Activated T-helper 1 cell treated with anti-CD3 and anti-CD28 coated beads, Interleukin-12 subunit alpha, Interleukin-12 subunit beta, Interleukin-2, Interleukin-4 antibody, amounts not matched to agents 30 ng/mL and 10 ng/mL and 1 ng/mL, durations not matched to agents 14 hours and 24 hours and 36 hours (primary cell): ENCODE data around the gene LMCD1. TPM values are rescaled to one million over a fixed set of nuclear protein-coding genes. Genes with fewer than 3 reads are reported as not detected.

Experiments
- DNase-seq: peaks from one replicate; pipeline ENCODE4 v3.0.0; 2021; ENCODE audit warnings: low spot score
- H3K27ac Mint-ChIP-seq: one replicate; pipeline ENCODE4 v1.8.0; 2021; ENCODE audit warnings: mild to moderate bottlenecking, mixed read lengths
- H3K27me3 Mint-ChIP-seq: one replicate; pipeline ENCODE4 v1.8.0; 2022; ENCODE audit warnings: mild to moderate bottlenecking, moderate library complexity, mixed read lengths; ENCODE audit not compliant: insufficient read depth
- H3K36me3 Mint-ChIP-seq: one replicate; pipeline ENCODE4 v1.8.0; 2021; ENCODE audit warnings: low read depth, mixed read lengths
- H3K4me1 Mint-ChIP-seq: one replicate; pipeline ENCODE4 v1.8.0; 2021; ENCODE audit warnings: low read depth, mixed read lengths
- H3K4me3 Mint-ChIP-seq: one replicate; pipeline ENCODE4 v1.8.0; 2021; ENCODE audit warnings: mild to moderate bottlenecking, moderate library complexity, mixed read lengths
- H3K9me3 Mint-ChIP-seq: one replicate; pipeline ENCODE4 v1.8.0; 2021; ENCODE audit warnings: mixed read lengths
- intact Hi-C: fragments of 100-400 bp; cut with micrococcal nuclease; formaldehyde crosslinking; loops from one replicate; pipeline ENCODE4 v1.15.1; 2024
- total RNA-seq: library from RNA; stranded (reverse); gene quantifications from 2 replicates; pipeline ENCODE4 v1.2.3, GENCODE V29; 2022

The LMCD1 gene
- total RNA-seq, 1 donor from 2014 or later, result 0.52 TPM

DNA sequence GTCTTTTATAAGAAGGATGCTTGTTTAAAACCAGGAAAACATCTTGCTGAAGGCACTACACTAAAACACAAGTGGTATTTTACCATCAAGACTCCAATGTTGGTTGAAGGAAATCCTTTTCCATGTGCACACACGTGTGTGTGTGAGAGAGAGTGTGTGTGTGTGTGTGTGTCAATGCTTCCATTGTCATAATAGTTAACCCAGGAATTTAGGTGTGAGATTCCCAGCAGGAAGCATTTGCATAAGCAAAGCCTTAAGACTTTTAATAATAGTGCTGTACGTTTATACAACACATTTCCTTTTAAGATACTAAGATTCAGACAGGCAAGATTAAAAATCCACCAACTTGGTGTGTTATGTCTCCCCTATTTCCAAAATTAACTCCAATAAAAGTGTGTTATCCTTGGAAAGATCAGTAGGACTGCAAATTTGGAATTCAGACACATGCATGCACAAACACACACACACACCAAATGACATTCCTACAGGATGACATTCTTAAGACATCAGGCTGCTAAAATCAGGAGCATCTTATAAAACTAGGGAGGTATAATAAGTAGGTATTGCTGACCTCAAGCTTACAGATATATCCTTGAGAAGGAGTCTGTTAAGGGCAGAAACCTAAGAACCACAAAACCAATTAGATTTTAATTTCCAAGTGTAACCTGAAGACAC, 18.3 kb downstream of the LMCD1 start:
- Mint-ChIP-seq H3K4me3 (no peak overlapping the region), H3K27me3 (no peaks in the 10 kb centered on the region), H3K9me3 (no peaks in the 10 kb centered on the region), H3K36me3 (no peaks in the 10 kb centered on the region), H3K27ac (no peak overlapping the region), H3K4me1 (no peaks in the 10 kb centered on the region)
- DNase-seq, result no peak
- intact Hi-C loops, result no loop called here

GRCh38 chr3:8520816-8521403, 19.3 kb downstream of the LMCD1 start:
- intact Hi-C loops, result no loop called here
- Mint-ChIP-seq H3K9me3 (no peaks in the 10 kb centered on the region), H3K27me3 (no peaks in the 10 kb centered on the region), H3K4me3 (no peak overlapping the region), H3K4me1 (no peaks in the 10 kb centered on the region), H3K27ac (no peak overlapping the region), H3K36me3 (no peaks in the 10 kb centered on the region)
- DNase-seq, result no peak

DNA sequence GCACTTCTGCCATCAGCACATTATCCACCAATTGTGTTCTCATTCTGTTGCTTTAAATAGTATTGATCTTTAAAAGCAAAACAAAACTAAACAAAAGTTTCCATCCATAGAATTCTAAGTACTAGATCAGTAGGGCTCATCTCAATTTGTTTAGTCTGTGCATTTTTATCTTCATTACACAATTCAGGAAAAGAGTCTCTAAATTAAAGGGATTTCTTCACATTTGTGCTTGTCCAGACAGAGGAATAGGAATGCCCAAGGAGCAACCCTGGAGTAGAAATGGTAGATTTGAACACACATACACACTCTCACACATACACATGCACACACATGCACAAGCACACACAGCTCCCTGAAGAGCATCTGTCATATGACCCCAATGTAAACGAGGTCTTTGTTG, 21.4 kb downstream of the LMCD1 start:
- Mint-ChIP-seq H3K4me1 (no peaks in the 10 kb centered on the region), H3K27ac (no peak overlapping the region), H3K9me3 (no peaks in the 10 kb centered on the region), H3K36me3 (no peaks in the 10 kb centered on the region), H3K27me3 (no peaks in the 10 kb centered on the region), H3K4me3 (no peak overlapping the region)
- intact Hi-C loops, result no loop called here
- DNase-seq, result no peak

DNA sequence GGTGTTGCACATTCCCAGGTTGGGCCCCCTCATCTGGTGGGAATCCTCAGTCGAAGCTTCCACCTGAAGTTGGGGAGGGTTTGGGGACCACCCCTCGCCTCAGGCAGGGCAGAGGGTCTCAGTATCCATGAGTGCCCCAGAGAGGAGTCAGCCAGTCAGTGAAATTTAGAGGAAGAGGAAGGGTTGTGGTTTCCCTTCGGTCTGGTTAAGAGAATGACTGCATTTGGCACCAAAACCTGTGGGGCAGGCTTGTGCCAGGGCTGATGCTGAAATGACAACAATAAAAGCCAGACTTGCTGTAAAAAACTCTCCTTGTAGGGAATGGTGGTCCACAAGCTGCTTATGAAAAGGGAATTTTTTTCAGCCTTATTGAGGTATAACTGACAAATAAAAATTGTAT, 22.6 kb downstream of the LMCD1 start:
- no peaks in the 10 kb centered on the region for H3K9me3 Mint-ChIP-seq

DNA sequence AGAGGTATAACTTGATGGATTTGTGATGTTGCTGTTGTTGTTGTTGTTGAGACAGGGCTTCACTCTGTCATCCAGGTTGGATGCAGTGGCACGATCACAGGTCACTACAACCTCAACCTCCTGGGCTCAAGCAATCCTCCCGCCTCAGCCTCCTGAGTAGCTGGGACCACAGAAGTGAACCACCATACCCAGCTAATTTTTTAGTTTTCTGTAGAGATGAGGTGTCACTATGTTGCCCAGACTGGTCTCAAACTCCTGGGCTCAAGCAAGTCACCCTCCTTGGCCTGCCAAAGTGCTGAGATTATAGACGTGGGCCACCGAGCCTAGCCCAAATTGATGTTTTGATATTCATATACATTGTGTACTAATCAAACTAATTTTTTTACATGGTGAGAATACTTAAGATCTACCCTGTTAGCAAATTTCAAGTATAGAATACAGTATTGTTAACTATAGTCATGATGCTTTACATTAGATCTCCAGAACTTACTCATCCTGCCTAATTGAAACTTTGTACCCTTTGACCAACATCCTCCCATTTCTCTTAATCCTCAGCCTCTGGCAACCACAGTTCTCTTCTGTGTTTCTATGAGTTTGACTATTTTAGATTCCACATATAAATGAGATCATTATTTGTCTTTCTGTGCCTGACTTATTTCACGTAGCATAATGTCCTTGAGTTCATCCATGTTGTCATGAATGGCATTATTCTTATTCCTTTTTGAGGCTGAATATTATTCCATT, 23.2 kb downstream of the LMCD1 start:
- Mint-ChIP-seq H3K9me3 (no peaks in the 10 kb centered on the region), H3K27ac (no peak overlapping the region), H3K27me3 (no peaks in the 10 kb centered on the region), H3K4me3 (no peak overlapping the region), H3K4me1 (no peaks in the 10 kb centered on the region), H3K36me3 (no peaks in the 10 kb centered on the region)
- DNase-seq, result no peak
- intact Hi-C loops, result no loop called here

More for the DNA sequence above, 22.6 kb downstream of the LMCD1 start:
- no peak for DNase-seq
- H3K36me3 Mint-ChIP-seq, result no peaks in the 10 kb centered on the region
- no peaks in the 10 kb centered on the region for H3K27me3 Mint-ChIP-seq
- no peak overlapping the region for H3K27ac Mint-ChIP-seq
- intact Hi-C loops, result no loop called here
- no peaks in the 10 kb centered on the region for H3K4me1 Mint-ChIP-seq
- no peak overlapping the region for H3K4me3 Mint-ChIP-seq

DNA sequence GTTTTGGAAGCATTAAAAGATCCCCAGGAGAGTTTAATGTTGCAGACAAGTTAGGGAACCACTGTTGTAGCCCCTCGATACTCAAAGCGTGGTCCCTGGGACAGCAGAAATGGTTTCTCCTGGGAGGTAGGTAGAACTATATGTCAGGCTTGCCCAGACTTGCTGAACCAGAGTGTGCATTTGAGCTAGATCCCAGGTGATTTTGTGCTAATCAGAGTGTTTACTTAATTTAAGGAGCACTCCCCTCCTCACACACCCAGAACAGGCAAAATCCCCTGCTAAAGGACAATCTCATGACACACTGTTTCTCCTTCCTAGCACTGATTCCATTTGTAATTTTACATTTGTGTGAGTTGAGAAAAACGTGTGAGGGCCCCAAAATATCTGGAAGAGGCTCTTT, 24.3 kb downstream of the LMCD1 start:
- Mint-ChIP-seq H3K27me3 (no peaks in the 10 kb centered on the region), H3K4me1 (no peaks in the 10 kb centered on the region), H3K9me3 (no peaks in the 10 kb centered on the region), H3K36me3 (no peaks in the 10 kb centered on the region), H3K4me3 (no peak overlapping the region), H3K27ac (no peak overlapping the region)
- intact Hi-C loops, result no loop called here
- no peak for DNase-seq

- H3K36me3 Mint-ChIP-seq, result no peaks in the 10 kb centered on the region
- no peaks in the 10 kb centered on the region for H3K9me3 Mint-ChIP-seq
- DNase-seq, result no peak
- H3K27ac Mint-ChIP-seq, result no peak overlapping the region
- H3K4me1 Mint-ChIP-seq, result no peaks in the 10 kb centered on the region
- H3K27me3 Mint-ChIP-seq, result no peaks in the 10 kb centered on the region
- no peak overlapping the region for H3K4me3 Mint-ChIP-seq
- intact Hi-C loops, result no loop called here
These were observed 27.6 kb downstream of the LMCD1 start for GRCh38 chr3:8529181-8529637.

GRCh38 chr3:8529738-8530525, 28.3 kb downstream of the LMCD1 start:
- H3K36me3 Mint-ChIP-seq, result no peaks in the 10 kb centered on the region
- H3K27ac Mint-ChIP-seq, result no peak overlapping the region
- no peak overlapping the region for H3K4me3 Mint-ChIP-seq
- no peaks in the 10 kb centered on the region for H3K4me1 Mint-ChIP-seq
- DNase-seq, result no peak
- intact Hi-C loops, result no loop called here
- H3K27me3 Mint-ChIP-seq, result no peaks in the 10 kb centered on the region
- no peaks in the 10 kb centered on the region for H3K9me3 Mint-ChIP-seq

- H3K27me3 Mint-ChIP-seq, result no peaks in the 10 kb centered on the region
- H3K36me3 Mint-ChIP-seq, result no peaks in the 10 kb centered on the region
- intact Hi-C loops, result no loop called here
- no peaks in the 10 kb centered on the region for H3K9me3 Mint-ChIP-seq
- no peak overlapping the region for H3K4me3 Mint-ChIP-seq
- no peak overlapping the region for H3K27ac Mint-ChIP-seq
- no peak for DNase-seq
- H3K4me1 Mint-ChIP-seq, result no peaks in the 10 kb centered on the region
These were observed 29.0 kb downstream of the LMCD1 start for GRCh38 chr3:8530581-8530980.

DNA sequence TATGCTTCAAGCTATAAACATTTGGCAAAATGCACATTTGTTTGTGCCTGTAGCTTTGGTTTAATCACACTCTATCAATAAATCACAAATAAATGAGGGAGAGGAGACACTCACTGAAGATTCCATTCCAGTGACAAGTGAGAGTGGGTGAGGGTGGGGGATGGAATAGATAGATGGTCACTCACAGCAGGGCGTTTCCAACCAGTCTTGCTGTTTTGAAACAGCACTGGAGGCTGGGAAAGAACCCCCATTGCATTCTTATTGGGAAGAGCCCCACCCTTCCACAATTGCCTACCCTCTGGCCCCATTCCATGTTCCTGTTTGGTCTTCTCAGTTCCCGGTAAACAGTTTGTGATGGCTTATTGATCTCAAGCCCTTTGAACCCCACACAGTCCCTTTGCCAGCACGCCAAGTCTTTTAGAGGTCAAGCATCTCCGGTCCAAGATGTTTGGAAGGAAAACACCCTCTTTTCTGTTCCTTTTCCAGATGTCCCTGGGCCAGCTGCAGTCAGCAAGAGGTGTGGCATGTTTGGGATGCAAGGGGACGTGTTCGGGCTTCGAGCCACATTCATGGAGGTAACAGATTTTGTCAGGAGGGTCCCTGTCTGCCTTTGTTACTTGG, 30.7 kb downstream of the LMCD1 start:
- intact Hi-C loops, result no loop called here
- no peaks in the 10 kb centered on the region for H3K4me1 Mint-ChIP-seq
- H3K27me3 Mint-ChIP-seq, result no peaks in the 10 kb centered on the region
- no peak overlapping the region for H3K4me3 Mint-ChIP-seq
- DNase-seq, result no peak
- no peaks in the 10 kb centered on the region for H3K36me3 Mint-ChIP-seq
- H3K9me3 Mint-ChIP-seq, result no peaks in the 10 kb centered on the region
- H3K27ac Mint-ChIP-seq, result no peak overlapping the region

DNA sequence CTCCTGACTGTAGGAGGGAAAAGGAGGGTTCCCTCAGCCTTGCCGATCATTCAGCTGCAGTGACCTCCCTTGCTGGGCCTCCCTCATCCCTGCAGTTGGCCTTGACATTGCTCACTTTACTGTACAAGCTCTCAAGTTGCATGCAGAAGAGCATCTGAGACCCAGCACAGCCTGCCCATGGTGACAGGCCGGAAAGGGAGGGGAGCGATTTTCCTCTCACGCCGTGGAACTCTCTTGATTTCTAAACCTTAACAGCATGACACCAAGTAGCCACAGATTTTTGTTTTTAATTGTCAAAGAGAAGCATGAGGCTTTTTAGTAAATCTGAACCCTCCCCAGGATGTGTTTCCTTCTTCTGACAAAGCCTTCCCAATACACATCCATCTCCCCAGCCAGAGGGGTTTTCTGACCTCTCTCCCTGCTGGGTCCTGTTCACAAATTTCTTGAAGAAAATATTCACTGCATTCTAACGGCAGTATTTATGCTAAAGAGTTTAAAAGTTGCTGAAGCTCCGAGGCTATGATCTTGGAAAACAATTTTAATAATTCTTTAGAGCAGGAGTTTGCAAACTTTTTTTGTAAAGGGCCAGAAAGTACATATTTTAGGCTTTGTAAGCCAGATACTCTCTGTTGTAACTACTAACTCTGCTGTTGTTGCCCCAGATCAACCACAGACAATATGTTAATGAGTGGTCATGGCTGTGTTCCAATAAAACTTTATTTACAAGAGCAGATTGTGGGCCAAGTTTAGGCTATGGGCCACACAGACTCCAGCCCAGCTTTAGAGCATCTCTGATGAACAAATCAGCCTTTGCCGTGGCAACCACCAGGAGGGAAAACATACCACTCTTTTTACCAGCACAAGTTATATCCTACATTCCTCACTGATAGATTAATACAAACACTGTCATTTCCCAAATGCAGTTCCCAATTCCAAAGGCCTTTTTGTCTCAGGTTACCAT, 34.8 kb downstream of the LMCD1 start:
- intact Hi-C loops, result no loop called here
- Mint-ChIP-seq H3K4me3 (no peak overlapping the region), H3K36me3 (no peaks in the 10 kb centered on the region), H3K9me3 (no peaks in the 10 kb centered on the region), H3K4me1 (no peaks in the 10 kb centered on the region), H3K27ac (no peak overlapping the region), H3K27me3 (no peaks in the 10 kb centered on the region)
- DNase-seq, result no peak

DNA sequence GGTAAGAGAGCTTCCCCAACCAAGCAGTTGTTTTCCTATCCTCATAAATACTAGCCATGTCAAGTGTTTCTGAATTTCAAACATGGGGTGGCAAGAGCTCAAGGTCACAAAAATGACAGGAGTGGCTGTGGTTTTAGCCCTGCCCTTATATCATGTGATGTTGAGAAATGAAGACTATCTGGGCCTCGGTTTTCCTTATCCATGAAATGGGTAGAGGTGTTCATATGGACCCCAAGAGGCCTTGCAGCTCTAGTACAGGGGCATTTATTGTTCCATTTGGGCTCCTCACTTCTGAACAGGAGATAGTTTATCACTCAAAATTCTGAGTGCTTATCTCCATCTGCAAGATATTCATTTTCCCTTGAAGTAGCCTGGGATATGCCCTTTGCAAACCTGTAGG, 35.8 kb downstream of the LMCD1 start:
- H3K36me3 Mint-ChIP-seq, result no peaks in the 10 kb centered on the region
- H3K9me3 Mint-ChIP-seq, result no peaks in the 10 kb centered on the region
- intact Hi-C loops, result no loop called here
- H3K27me3 Mint-ChIP-seq, result no peaks in the 10 kb centered on the region
- no peaks in the 10 kb centered on the region for H3K4me1 Mint-ChIP-seq
- no peak overlapping the region for H3K4me3 Mint-ChIP-seq
- no peak for DNase-seq
- no peak overlapping the region for H3K27ac Mint-ChIP-seq
